Neural cell (in vitro differentiated cells): ENCODE results near the gene GDPD4.

Experiments
- EP300 ChIP-seq: fragments of 450-650 bp; conservative IDR thresholded peaks from 2 replicates; pipeline ENCODE4 v1.6.1; 2014; ENCODE audit warnings: antibody characterized with exemption, mild to moderate bottlenecking, moderate library complexity; ENCODE audit not compliant: poor library complexity, severe bottlenecking
- EZH2 ChIP-seq: fragments of 200-600, 300-800 bp; shearing (Covaris generic), sonication (generic); IDR thresholded peaks from 2 replicates; pipeline ENCODE4 v1.6.1; 2014; ENCODE audit warnings: antibody characterized with exemption, low read length, borderline replicate concordance, mild to moderate bottlenecking; ENCODE audit not compliant: insufficient read depth, poor library complexity, severe bottlenecking
- MXI1 ChIP-seq: fragments of 450-650 bp; conservative IDR thresholded peaks from 2 replicates; pipeline ENCODE4 v1.6.1; 2014; ENCODE audit warnings: antibody characterized with exemption, mild to moderate bottlenecking; ENCODE audit not compliant: poor library complexity, severe bottlenecking
- POLR2AphosphoS5 ChIP-seq: IDR thresholded peaks from 2 replicates; pipeline ENCODE4 v1.6.1; 2012
- RAD21 ChIP-seq: fragments of 450-650 bp; conservative IDR thresholded peaks from 2 replicates; pipeline ENCODE4 v1.6.1; 2014; ENCODE audit warnings: antibody characterized with exemption, mild to moderate bottlenecking, moderate library complexity
- SMC3 ChIP-seq: fragments of 450-650 bp; conservative IDR thresholded peaks from 2 replicates; pipeline ENCODE4 v1.6.1; 2014; ENCODE audit warnings: antibody characterized with exemption, mild to moderate bottlenecking, moderate library complexity; ENCODE audit not compliant: poor library complexity
- TAF1 ChIP-seq: IDR thresholded peaks from 2 replicates; pipeline ENCODE4 v1.6.1; 2012; ENCODE audit warnings: low read depth
- TF ChIP-seq, protein P1 (sequence below): fragments of 450-650 bp; IDR thresholded peaks from 2 replicates; pipeline ENCODE4 v1.5.1; 2014; ENCODE audit warnings: antibody characterized with exemption, mild to moderate bottlenecking, moderate library complexity; ENCODE audit not compliant: poor library complexity, severe bottlenecking
- TF ChIP-seq, protein P2 (sequence below): IDR thresholded peaks from 2 replicates; pipeline ENCODE4 v1.6.1; 2012; ENCODE audit warnings: borderline replicate concordance

DNA sequence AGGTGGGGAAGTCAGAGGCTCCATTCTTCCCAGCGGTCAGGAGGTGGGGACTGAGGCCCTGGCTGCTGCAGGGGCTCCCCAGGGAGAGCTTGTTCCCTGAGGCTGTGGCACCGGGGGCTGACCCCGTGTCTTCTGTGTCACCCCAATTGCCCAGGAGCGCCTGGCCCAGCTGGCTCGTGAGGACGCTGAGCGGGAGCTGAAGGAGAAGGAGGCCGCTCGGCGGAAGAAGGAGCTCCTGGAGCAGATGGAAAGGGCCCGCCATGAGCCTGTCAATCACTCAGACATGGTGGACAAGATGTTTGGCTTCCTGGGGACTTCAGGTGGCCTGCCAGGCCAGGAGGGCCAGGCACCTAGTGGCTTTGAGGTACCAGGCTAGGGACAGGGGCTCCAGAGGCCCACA, 120.3 kb downstream of the GDPD4 start:
- TF ChIP-seq, protein P1, sequence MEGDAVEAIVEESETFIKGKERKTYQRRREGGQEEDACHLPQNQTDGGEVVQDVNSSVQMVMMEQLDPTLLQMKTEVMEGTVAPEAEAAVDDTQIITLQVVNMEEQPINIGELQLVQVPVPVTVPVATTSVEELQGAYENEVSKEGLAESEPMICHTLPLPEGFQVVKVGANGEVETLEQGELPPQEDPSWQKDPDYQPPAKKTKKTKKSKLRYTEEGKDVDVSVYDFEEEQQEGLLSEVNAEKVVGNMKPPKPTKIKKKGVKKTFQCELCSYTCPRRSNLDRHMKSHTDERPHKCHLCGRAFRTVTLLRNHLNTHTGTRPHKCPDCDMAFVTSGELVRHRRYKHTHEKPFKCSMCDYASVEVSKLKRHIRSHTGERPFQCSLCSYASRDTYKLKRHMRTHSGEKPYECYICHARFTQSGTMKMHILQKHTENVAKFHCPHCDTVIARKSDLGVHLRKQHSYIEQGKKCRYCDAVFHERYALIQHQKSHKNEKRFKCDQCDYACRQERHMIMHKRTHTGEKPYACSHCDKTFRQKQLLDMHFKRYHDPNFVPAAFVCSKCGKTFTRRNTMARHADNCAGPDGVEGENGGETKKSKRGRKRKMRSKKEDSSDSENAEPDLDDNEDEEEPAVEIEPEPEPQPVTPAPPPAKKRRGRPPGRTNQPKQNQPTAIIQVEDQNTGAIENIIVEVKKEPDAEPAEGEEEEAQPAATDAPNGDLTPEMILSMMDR: no peak
- TF ChIP-seq, protein P2, sequence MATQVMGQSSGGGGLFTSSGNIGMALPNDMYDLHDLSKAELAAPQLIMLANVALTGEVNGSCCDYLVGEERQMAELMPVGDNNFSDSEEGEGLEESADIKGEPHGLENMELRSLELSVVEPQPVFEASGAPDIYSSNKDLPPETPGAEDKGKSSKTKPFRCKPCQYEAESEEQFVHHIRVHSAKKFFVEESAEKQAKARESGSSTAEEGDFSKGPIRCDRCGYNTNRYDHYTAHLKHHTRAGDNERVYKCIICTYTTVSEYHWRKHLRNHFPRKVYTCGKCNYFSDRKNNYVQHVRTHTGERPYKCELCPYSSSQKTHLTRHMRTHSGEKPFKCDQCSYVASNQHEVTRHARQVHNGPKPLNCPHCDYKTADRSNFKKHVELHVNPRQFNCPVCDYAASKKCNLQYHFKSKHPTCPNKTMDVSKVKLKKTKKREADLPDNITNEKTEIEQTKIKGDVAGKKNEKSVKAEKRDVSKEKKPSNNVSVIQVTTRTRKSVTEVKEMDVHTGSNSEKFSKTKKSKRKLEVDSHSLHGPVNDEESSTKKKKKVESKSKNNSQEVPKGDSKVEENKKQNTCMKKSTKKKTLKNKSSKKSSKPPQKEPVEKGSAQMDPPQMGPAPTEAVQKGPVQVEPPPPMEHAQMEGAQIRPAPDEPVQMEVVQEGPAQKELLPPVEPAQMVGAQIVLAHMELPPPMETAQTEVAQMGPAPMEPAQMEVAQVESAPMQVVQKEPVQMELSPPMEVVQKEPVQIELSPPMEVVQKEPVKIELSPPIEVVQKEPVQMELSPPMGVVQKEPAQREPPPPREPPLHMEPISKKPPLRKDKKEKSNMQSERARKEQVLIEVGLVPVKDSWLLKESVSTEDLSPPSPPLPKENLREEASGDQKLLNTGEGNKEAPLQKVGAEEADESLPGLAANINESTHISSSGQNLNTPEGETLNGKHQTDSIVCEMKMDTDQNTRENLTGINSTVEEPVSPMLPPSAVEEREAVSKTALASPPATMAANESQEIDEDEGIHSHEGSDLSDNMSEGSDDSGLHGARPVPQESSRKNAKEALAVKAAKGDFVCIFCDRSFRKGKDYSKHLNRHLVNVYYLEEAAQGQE: no peak
- TF ChIP-seq EP300 (no peak), TAF1 (no peak), EZH2 (no peak), POLR2AphosphoS5 (no peak), SMC3 (no peak), RAD21 (no peak), MXI1 (no peak)
